GM12878 (cell line): ENCODE data around the gene XRCC2. TPM values are rescaled to one million over a fixed set of nuclear protein-coding genes. Genes with fewer than 3 reads are reported as not detected.

Experiments
- DPF2 ChIP-seq: fragments of 450-650 bp; IDR thresholded peaks from 2 replicates; pipeline ENCODE4 v1.6.1; 2017; ENCODE audit warnings: mild to moderate bottlenecking
- E4F1 ChIP-seq: fragments of 450-650 bp; IDR thresholded peaks from 2 replicates; pipeline ENCODE4 v1.6.1; 2018; ENCODE audit warnings: borderline replicate concordance, mild to moderate bottlenecking; ENCODE audit not compliant: partially characterized antibody
- EGR1 ChIP-seq, 2 experiments: IDR thresholded peaks; 1 replicate in 1 of 2; 2 replicates in 1 of 2; pipeline ENCODE4 v1.6.1; 2011 to 2012; ENCODE audit warnings: low read depth in 2 of 2, low read length in 2 of 2, borderline replicate concordance in 1 of 2, mild to moderate bottlenecking in 1 of 2, moderate library complexity in 1 of 2
- FOXK2 ChIP-seq: fragments of 450-650 bp; IDR thresholded peaks from 2 replicates; pipeline ENCODE4 v1.6.1; 2017; ENCODE audit warnings: mild to moderate bottlenecking, moderate library complexity
- HDAC2 ChIP-seq: fragments of 200-600 bp; sonication (generic); IDR thresholded peaks from 2 replicates; pipeline ENCODE4 v1.6.1; 2017
- NRF1 ChIP-seq: conservative IDR thresholded peaks from 2 replicates; pipeline ENCODE4 v1.6.1; 2011; ENCODE audit warnings: mild to moderate bottlenecking, low read depth, low read length, improper control_type of control experiment
- PML ChIP-seq: IDR thresholded peaks from 2 replicates; pipeline ENCODE4 v1.6.1; 2012; ENCODE audit warnings: low read length, inconsistent platforms
- POU2F2 ChIP-seq: IDR thresholded peaks from 3 replicates; pipeline ENCODE4 v1.6.1; 2011; ENCODE audit warnings: low read depth, mild to moderate bottlenecking, low read length, borderline replicate concordance
- REST ChIP-seq: IDR thresholded peaks from 2 replicates; pipeline ENCODE4 v1.6.1; 2012; ENCODE audit warnings: mild to moderate bottlenecking, low read depth, low read length
- SMAD5 ChIP-seq: IDR thresholded peaks from 2 replicates; pipeline ENCODE4 v1.6.1; 2016; ENCODE audit warnings: antibody characterized with exemption, low read depth
- TAF1 ChIP-seq: IDR thresholded peaks from 2 replicates; pipeline ENCODE4 v1.6.1; 2011; ENCODE audit warnings: mild to moderate bottlenecking, low read depth, low read length, borderline replicate concordance
- TCF12 ChIP-seq: IDR thresholded peaks from 2 replicates; pipeline ENCODE4 v1.6.1; 2011; ENCODE audit warnings: low read depth, mild to moderate bottlenecking, low read length
- ZBED1 ChIP-seq: IDR thresholded peaks from 2 replicates; pipeline ENCODE4 v1.6.1; 2016; ENCODE audit warnings: borderline replicate concordance
- ZNF687 ChIP-seq: fragments of 450-650 bp; IDR thresholded peaks from 2 replicates; pipeline ENCODE4 v1.6.1; 2017; ENCODE audit warnings: mild to moderate bottlenecking, moderate library complexity
- polyA plus RNA-seq, 11 experiments: library from polyadenylated mRNA; depleted of rRNA in 4 of 11; unstranded in 6 of 11; stranded (reverse) in 5 of 11; fragments of >200 nt; fragmentation: Nextera tagmentation in 4 of 11; fragmentation: Illumina TruSeq in 1 of 11; extraction: Ambion mirVana in 4 of 11; extraction: Trizol in 1 of 11; gene quantifications; 1 replicate in 1 of 11; 2 replicates in 10 of 11; pipeline versions ENCODE4 v1.2.1 to v1.2.3, GENCODE V29; 2011 to 2016; ENCODE audit warnings: inconsistent platforms in 2 of 11, missing spikeins in 2 of 11, low read depth in 1 of 11
- total RNA-seq, 4 experiments: library from RNA; depleted of rRNA in 3 of 4; stranded (reverse); fragments of >200 nt in 3 of 4; fragmentation: Illumina TruSeq in 1 of 4; extraction: Trizol in 1 of 4; gene quantifications; 2 replicates each; pipeline versions ENCODE4 v1.2.1 to v1.2.3, GENCODE V29; 2013 to 2021

The XRCC2 gene
- total and polyA plus RNA-seq, 10 of the 15 experiments (the other 5 are each of a cell fraction or from before 2014, with no cell fraction given) = 4.8 to 21.4 (median 13.9) TPM

GRCh38 chr7:152675759-152676636 is at the start of gene XRCC2 (continued):
- TF ChIP-seq PML = peak; percentile 77; the same call in 1 of the 2 replicates
- TF ChIP-seq E4F1 = peak; percentile 51
- TF ChIP-seq SMAD5 = peak; percentile 80; the same call in 1 of the 2 replicates
- no peak; the same call in 2 of the 3 replicates for TF ChIP-seq POU2F2
- TF ChIP-seq REST = 0 out of 2 replicates have a peak, but pooled peaks have one; percentile 36
- TF ChIP-seq TCF12 = peak; percentile 68; the same call in 1 of the 2 replicates
- TF ChIP-seq EGR1 (IDR thresholded peaks at IDR 0.05; ENCODE audit: borderline replicate concordance in 1 of 2, low read depth in 2 of 2, low read length in 2 of 2) = peak in 1 of 2 experiments; percentile 60; a peak in 2 of 3 replicates
- TF ChIP-seq NRF1 = peak; percentile 100
- 0 out of 2 replicates have a peak, but pooled peaks have one; percentile 40 for TF ChIP-seq HDAC2
- no peak for TF ChIP-seq FOXK2
- TF ChIP-seq TAF1 = peak; percentile 79; the same call in 1 of the 2 replicates
- TF ChIP-seq DPF2 = peak; percentile 52; the same call in 1 of the 2 replicates
- TF ChIP-seq ZBED1 = no peak
- TF ChIP-seq ZNF687 = peak; percentile 67; the same call in 1 of the 2 replicates
- TF ChIP-seq, all 136 proteins: peak for 49
